SU-DHL-6 (cell line): Measurements from ENCODE around the gene SMIM11.

Experiments
- CTCF ChIP-seq: fragments of 200-600 bp; sonication (generic); IDR thresholded peaks from one replicate; pipeline ENCODE4 v1.5.1; 2017; ENCODE audit warnings: antibody characterized with exemption, mild to moderate bottlenecking, low read length, moderate library complexity; ENCODE audit not compliant: insufficient read depth, poor library complexity, severe bottlenecking
- EZH2phosphoT487 ChIP-seq: fragments of 200-600 bp; sonication (generic), shearing (Covaris generic); conservative IDR thresholded peaks from 2 replicates; pipeline ENCODE4 v1.6.1; 2018; ENCODE audit warnings: mild to moderate bottlenecking, antibody characterized with exemption, low read length, moderate library complexity, mixed read lengths

- TF ChIP-seq CTCF (no peak), EZH2phosphoT487 (no peak)
Observed at GRCh38 chr21:34355570-34355969, 19.7 kb upstream of the SMIM11 start.
